GM19395 (cell line): ENCODE data around the gene NBEAL2.
"Not testable (repeated sequence)": the region's sequence is repeated elsewhere in the genome, so short reads cannot be mapped to it uniquely, and the experiment has no call there.

Source experiments
- ATAC-seq: cut with Tn5 transposase; IDR thresholded peaks from one replicate; pipeline ENCODE4 v1.9.1; 2021; ENCODE audit warnings: mild to moderate bottlenecking, moderate library complexity; ENCODE audit not compliant: unreplicated experiment

NBEAL2 gene

GRCh38 chr3:47008234-47008796, 28.8 kb downstream of the NBEAL2 start:
- ATAC-seq: no peak

GRCh38 chr3:47008851-47009224, 29.4 kb downstream of the NBEAL2 start:
- no peak for ATAC-seq

- ATAC-seq: peak; percentile 68
Observed at GRCh38 chr3:47009225-47010110, 30.0 kb downstream of the NBEAL2 start.

DNA sequence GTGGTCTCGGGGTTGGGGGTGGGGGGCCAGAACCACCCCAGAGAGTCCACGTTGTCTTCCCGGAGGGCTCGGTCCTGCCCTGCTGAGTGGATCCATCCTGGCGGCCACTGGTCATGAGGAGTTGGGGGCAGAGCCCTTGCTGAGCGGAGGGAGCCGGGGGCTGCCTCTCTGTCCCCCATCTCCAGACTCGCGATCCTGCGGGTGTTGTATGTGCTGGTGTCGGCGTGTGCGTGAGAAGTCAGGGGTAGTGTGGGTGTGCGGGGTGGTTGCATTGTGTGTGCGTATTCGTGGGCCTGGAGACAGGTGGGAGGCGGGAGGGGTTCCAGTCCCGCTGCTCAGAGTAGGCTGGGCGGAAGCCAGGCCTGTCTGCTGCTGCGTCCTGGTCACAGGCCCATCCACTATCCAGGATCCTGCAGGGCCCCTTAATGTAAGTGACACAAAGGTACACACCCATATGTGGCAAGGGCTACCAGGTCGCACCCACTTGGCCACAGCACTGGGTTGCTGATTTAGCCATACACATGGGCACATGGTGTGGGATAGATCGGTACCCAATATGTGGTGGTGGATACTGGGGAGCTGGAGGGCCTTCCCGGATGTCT, 30.7 kb downstream of the NBEAL2 start:
- ATAC-seq: no peak

- no peak for ATAC-seq
Observed at GRCh38 chr3:47010910-47011309, 31.4 kb downstream of the NBEAL2 start.

GRCh38 chr3:47011371-47011770, 31.9 kb downstream of the NBEAL2 start:
- ATAC-seq: no peak

- ATAC-seq: no peak
Observed at GRCh38 chr3:47012342-47013230, 33.1 kb downstream of the NBEAL2 start.

GRCh38 chr3:47013231-47013630, 33.8 kb downstream of the NBEAL2 start:
- ATAC-seq: no peak

GRCh38 chr3:47014036-47014435, 34.6 kb downstream of the NBEAL2 start:
- ATAC-seq: no peak

DNA sequence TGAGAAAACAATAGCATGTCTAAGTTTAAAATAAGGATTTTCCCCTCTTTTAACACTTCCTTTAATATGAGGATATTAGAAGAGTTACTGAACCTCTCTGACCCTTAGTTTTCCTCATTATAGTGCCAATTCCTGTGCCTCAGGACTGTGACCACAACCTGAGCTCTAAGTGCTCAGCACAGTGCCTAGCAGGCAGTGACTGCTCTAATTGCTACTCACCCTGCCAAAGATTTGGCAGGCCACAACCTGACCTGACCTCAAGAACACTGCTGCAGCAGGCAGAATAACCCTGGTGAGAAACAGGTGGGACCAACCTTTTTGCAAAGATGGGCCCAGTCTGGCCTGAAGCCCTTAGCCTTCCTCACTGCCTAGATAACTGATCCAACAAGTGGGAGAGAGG, 35.7 kb downstream of the NBEAL2 start:
- ATAC-seq: no peak

DNA sequence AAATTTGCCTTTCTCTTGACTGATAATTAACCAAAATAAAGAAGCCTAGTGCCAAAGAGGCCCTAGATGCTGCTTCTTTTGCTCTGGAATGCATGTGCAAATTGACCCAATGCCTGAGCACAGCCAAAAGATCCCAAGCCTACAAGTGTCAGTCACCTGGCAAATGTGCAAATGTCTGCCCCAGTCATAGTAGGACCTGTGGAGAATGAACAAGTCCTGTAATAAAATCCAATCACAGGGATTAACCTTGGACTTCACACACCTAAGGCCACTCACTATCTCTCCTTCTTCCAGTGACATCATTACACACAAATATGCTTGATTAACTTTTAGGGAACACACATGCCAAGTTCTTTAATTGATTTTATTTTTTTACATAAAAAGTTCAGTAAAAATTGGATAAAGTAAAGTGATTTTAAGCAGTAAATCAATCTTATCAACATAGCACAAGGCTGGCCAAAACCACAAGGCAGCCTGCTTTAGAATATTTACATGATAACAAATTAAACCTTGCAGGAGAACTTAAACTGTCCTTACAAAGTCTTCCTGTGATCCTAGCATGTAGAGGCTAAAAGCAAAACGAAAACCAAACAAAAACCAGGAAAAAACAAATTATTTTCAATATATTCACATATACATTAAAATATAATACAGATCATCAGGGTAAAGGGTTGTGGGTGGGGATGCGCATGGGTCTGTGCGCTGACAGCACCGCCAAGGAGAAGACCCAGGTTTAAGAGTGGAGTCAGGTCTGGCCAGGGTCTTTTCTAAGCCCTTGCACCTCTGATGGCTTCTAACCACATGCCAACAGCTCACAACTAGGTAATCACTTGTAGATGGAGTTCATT, 36.8 kb downstream of the NBEAL2 start:
- ATAC-seq: no peak

- ATAC-seq: peak; percentile 48
Observed at GRCh38 chr3:47016934-47017435, 37.5 kb downstream of the NBEAL2 start.

GRCh38 chr3:47017504-47018268, 38.2 kb downstream of the NBEAL2 start:
- no peak for ATAC-seq

- no peak for ATAC-seq
Observed at GRCh38 chr3:47018269-47018611, 38.8 kb downstream of the NBEAL2 start.

DNA sequence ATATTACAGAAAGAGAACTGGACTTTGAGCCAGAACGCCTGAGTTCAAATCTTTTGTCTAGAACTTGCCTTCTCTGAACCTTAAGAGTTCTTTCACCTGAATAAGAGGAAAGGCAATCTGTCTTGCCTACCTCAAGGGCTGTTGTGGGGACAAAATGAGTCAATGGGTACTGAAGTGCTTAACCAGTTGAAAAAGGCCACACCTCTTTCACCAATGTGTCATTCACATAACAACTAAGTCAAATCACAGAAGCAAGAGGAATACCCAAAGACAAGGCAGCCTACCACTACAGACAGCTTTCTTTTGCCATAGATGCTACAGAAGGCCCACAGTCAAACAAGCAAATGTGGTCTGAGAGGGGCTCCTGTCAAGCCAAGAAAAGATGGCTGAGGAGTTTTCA, 39.7 kb downstream of the NBEAL2 start:
- ATAC-seq: peak; percentile 68

DNA sequence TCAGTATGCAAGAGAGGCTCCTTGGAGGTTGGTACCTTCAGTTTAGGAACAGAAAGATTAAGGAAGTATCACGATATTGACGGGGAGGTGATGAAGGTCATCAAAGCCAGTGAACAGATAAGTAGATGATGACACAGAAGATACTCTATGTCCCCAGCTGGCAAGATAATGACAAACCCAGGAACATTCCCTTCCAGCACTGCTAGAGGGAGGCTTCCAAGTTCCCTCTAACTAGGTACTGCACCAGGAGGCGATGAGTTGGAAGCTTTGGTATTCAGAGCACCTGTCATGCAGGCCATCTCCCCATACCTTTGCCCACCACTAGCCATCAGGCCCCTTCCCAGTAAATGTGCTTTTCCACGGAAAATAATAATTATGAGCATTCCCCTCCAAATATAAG, 40.8 kb downstream of the NBEAL2 start:
- no peak for ATAC-seq

GRCh38 chr3:47022641-47023071, 43.2 kb downstream of the NBEAL2 start:
- ATAC-seq: no peak

DNA sequence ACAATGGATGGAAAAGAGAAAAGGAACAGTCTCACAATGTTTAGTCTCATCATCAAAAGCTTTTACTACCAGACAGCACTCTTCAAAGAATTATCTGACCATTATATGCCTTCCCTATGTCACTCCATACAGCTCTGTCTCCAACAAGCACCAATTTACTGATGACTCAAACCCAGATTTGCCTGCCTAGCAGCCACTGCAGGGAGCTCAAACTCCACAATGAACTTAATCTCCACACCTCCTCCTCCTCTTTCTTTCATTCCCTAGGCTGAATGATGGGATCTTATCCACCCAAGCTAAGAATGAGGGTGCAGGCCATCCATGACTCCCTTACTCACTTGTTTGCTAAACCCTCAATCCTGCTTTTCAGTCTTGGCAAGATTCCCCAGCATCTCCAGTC, 45.5 kb downstream of the NBEAL2 start:
- no peak for ATAC-seq

- not testable (repeated sequence) for ATAC-seq
Observed at GRCh38 chr3:47026432-47026831, 47.0 kb downstream of the NBEAL2 start.
